ENCODE measurements around the gene ATP2A3. TPM values are rescaled to one million over a fixed set of nuclear protein-coding genes. Genes with fewer than 3 reads are reported as not detected.

The ATP2A3 gene
- polyA plus RNA-seq, 1 donor from 2014 or later: not detected

- no peaks in the 10 kb centered on the region for H3K27me3 ChIP-seq (ENCODE audit: insufficient read depth, low read depth, low read length)
- no peaks in the 10 kb centered on the region for H3K9me2 ChIP-seq (ENCODE audit: insufficient read depth, low read length)
- H3K4me3 ChIP-seq (ENCODE audit: low read length): no peak overlapping the region
- no peaks in the 10 kb centered on the region for H3K9me3 ChIP-seq (ENCODE audit: low read length)
- no peaks in the 10 kb centered on the region for H3F3A ChIP-seq (ENCODE audit: insufficient read depth, low read length, poor library complexity, severe bottlenecking)
- H2AFZ ChIP-seq (ENCODE audit: low read depth, low read length): no peak overlapping the region
- no peak overlapping the region for H3K27ac ChIP-seq (ENCODE audit: low read length)
- no peak overlapping the region for H3K4me2 ChIP-seq (ENCODE audit: low read length)
- H3K36me3 ChIP-seq (ENCODE audit: insufficient read depth, low read length): no peaks in the 10 kb centered on the region
- H4K20me1 ChIP-seq (ENCODE audit: insufficient read depth): no peaks in the 10 kb centered on the region
- TF ChIP-seq MXI1 (conservative IDR thresholded peaks at IDR 0.05; ENCODE audit: poor library complexity, severe bottlenecking) (no peak), POLR2AphosphoS5 (IDR thresholded peaks at IDR 0.05) (no peak), EP300 (conservative IDR thresholded peaks at IDR 0.05; ENCODE audit: poor library complexity, severe bottlenecking) (no peak), TAF1 (IDR thresholded peaks at IDR 0.05; ENCODE audit: low read depth) (no peak), SMC3 (conservative IDR thresholded peaks at IDR 0.05; ENCODE audit: poor library complexity) (no peak), EZH2 (IDR thresholded peaks at IDR 0.05; ENCODE audit: borderline replicate concordance, insufficient read depth, low read length, poor library complexity, severe bottlenecking) (no peak), RAD21 (conservative IDR thresholded peaks at IDR 0.05) (no peak), CTCF (IDR thresholded peaks at IDR 0.05; ENCODE audit: poor library complexity, severe bottlenecking) (no peak)
- H3K9ac ChIP-seq (ENCODE audit: low read length): no peak overlapping the region
- no peaks in the 10 kb centered on the region for H3K79me2 ChIP-seq (replicated peaks; ENCODE audit: insufficient read depth, low read length)
Observed at GRCh38 chr17:3911271-3912053, 52.8 kb downstream of the ATP2A3 start.

- Histone ChIP-seq H3K27me3 (ENCODE audit: insufficient read depth, low read depth, low read length) (no peaks in the 10 kb centered on the region), H3K4me3 (ENCODE audit: low read length) (no peak overlapping the region), H3K4me2 (ENCODE audit: low read length) (no peak overlapping the region), H2AFZ (ENCODE audit: low read depth, low read length) (no peak overlapping the region), H3K36me3 (ENCODE audit: insufficient read depth, low read length) (no peaks in the 10 kb centered on the region), H3F3A (ENCODE audit: insufficient read depth, low read length, poor library complexity, severe bottlenecking) (no peaks in the 10 kb centered on the region), H3K27ac (ENCODE audit: low read length) (no peak overlapping the region), H4K20me1 (ENCODE audit: insufficient read depth) (no peaks in the 10 kb centered on the region), H3K9me2 (ENCODE audit: insufficient read depth, low read length) (no peaks in the 10 kb centered on the region), H3K9ac (ENCODE audit: low read length) (no peak overlapping the region), H3K79me2 (replicated peaks; ENCODE audit: insufficient read depth, low read length) (no peaks in the 10 kb centered on the region), H3K9me3 (ENCODE audit: low read length) (no peaks in the 10 kb centered on the region)
- TF ChIP-seq EP300 (conservative IDR thresholded peaks at IDR 0.05; ENCODE audit: poor library complexity, severe bottlenecking) (no peak), EZH2 (IDR thresholded peaks at IDR 0.05; ENCODE audit: borderline replicate concordance, insufficient read depth, low read length, poor library complexity, severe bottlenecking) (no peak), POLR2AphosphoS5 (IDR thresholded peaks at IDR 0.05) (no peak), TAF1 (IDR thresholded peaks at IDR 0.05; ENCODE audit: low read depth) (no peak), CTCF (IDR thresholded peaks at IDR 0.05; ENCODE audit: poor library complexity, severe bottlenecking) (no peak), SMC3 (conservative IDR thresholded peaks at IDR 0.05; ENCODE audit: poor library complexity) (no peak), MXI1 (conservative IDR thresholded peaks at IDR 0.05; ENCODE audit: poor library complexity, severe bottlenecking) (no peak), REST (IDR thresholded peaks at IDR 0.05; ENCODE audit: borderline replicate concordance) (no peak), RAD21 (conservative IDR thresholded peaks at IDR 0.05) (no peak)
Observed at GRCh38 chr17:3910420-3911270, 53.6 kb downstream of the ATP2A3 start.

Data from neural cell (in vitro differentiated cells).